Lower leg skin (tissue), 4 donors: ENCODE measurements around the gene SAMD3. TPM values are rescaled to one million over a fixed set of nuclear protein-coding genes. Genes with fewer than 3 reads are reported as not detected.
"Not testable (repeated sequence)": the region's sequence is repeated elsewhere in the genome, so short reads cannot be mapped to it uniquely, and the experiment has no call there.

ENCODE experiments used
- DNase-seq, 2 donors: peaks; one replicate each; pipeline ENCODE4 v3.0.0-alpha.2; 2019; ENCODE audit warnings: low spot score in 2 of 2
- H3K4me3 ChIP-seq: fragments of 200-600 bp; sonication (generic); 2 replicates; pipeline ENCODE4 v1.5.1; 2017; ENCODE audit warnings: mild to moderate bottlenecking, low read depth; ENCODE audit not compliant: poor library complexity, severe bottlenecking
- POLR2A ChIP-seq, 2 donors: fragments of 450-650 bp; IDR thresholded peaks; one replicate each; pipeline ENCODE4 v1.6.1; 2016 to 2017; ENCODE audit warnings: antibody characterized with exemption in 2 of 2, mild to moderate bottlenecking in 1 of 2, moderate library complexity in 1 of 2
- WGBS, 2 donors: methylation state at CpG; one replicate each; pipeline ENCODE4 v1.1.5; 2018; 5-methylcytosine and 5-hydroxymethylcytosine counted together
- intact Hi-C: fragments of 100-400 bp; cut with DNase I; formaldehyde crosslinking; loops from one replicate; pipeline ENCODE4 v1.15.0; 2023; ENCODE audit warnings: low total_unique reads
- total RNA-seq, 4 donors: library from RNA; depleted of rRNA; stranded (reverse); fragments of >200 nt; gene quantifications; one replicate each; pipeline ENCODE4 v1.1.0, GENCODE V29; 2016
- TF ChIP-seq, protein P1 (sequence below), 3 donors: fragments of 450-650 bp; IDR thresholded peaks; one replicate each; pipeline ENCODE4 v1.5.1; 2016; ENCODE audit warnings: antibody characterized with exemption in 3 of 3, mild to moderate bottlenecking in 3 of 3, moderate library complexity in 2 of 3

The SAMD3 gene
- total RNA-seq, 4 donors from 2014 or later: not detected

DNA sequence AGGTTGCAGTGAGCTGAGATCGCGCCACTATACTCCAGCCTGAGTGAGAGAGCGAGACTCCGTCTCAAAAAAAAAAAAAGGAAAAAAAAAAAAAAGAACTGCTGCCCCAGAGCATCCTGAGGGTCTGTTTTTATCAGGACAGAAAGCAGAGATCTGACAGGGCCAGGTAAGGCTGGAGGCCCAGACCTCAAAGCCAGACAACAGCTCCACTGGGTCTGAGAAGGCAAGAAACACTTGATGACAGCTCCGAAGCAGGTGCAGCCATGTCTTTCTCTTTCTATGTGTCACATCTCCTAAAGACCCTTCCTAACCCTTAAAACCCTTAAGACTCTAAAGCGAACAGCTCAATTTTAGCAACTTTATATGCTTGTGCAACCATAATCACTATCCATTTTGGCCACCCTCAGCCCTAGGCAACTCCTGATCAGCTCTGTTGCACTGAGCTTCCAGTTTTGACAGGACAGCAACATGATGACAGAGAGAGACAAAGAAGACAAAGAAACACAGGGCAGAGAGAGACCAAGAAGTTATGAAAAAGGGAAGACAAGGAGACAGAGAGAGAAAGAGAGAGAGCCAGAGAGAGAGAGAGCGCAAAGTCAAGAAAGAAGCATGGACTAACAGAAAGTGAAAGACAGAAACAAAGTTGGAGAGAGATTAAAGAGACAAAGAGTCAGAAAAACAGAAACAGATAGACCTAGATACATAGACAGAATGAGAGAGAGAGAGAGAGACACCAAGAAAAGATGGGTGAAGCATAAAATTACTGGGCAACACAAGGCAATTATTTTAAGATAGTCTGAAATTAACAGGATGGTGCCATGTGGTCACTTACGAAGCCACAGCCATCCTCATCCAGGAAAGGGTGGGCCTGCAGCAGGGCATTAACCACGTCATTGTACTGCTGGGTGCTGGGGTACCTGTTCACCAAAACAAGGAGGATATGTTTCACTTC is 39.2 kb downstream of the SAMD3 start:
- no peak for DNase-seq
- no peak overlapping the region for H3K4me3 ChIP-seq
- 88 to 93% methylated on average over 9 of the region's 9 CpGs for WGBS, 2 donors
- TF ChIP-seq, protein P1, sequence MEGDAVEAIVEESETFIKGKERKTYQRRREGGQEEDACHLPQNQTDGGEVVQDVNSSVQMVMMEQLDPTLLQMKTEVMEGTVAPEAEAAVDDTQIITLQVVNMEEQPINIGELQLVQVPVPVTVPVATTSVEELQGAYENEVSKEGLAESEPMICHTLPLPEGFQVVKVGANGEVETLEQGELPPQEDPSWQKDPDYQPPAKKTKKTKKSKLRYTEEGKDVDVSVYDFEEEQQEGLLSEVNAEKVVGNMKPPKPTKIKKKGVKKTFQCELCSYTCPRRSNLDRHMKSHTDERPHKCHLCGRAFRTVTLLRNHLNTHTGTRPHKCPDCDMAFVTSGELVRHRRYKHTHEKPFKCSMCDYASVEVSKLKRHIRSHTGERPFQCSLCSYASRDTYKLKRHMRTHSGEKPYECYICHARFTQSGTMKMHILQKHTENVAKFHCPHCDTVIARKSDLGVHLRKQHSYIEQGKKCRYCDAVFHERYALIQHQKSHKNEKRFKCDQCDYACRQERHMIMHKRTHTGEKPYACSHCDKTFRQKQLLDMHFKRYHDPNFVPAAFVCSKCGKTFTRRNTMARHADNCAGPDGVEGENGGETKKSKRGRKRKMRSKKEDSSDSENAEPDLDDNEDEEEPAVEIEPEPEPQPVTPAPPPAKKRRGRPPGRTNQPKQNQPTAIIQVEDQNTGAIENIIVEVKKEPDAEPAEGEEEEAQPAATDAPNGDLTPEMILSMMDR (IDR thresholded peaks at IDR 0.05): no peak
- no peak for TF ChIP-seq POLR2A (IDR thresholded peaks at IDR 0.05)
- intact Hi-C loops: no loop called here

DNA sequence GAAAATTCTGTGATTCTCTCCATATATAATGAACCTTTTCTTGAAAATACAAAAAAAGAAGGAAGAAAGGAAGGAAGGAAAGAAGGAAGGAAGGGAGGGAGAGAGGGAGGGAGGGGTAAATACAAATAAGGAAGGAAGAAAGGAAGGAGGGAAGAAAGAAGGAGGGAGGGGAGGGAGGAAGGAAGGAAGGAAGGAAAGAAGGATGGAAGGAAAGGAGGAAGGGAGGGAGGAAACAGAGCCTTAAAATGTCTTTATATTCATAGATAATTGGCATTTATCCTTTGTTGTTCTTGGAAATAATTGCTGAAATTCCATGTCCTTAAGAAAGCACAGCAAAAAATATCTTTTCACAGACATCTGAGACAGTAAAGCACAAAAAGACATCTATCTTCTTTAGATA is 40.3 kb downstream of the SAMD3 start:
- TF ChIP-seq, protein P1 (IDR thresholded peaks at IDR 0.05): no peak
- no peak for TF ChIP-seq POLR2A (IDR thresholded peaks at IDR 0.05)
- intact Hi-C loops: no loop called here
- H3K4me3 ChIP-seq: no peak overlapping the region
- DNase-seq: no peak

DNA sequence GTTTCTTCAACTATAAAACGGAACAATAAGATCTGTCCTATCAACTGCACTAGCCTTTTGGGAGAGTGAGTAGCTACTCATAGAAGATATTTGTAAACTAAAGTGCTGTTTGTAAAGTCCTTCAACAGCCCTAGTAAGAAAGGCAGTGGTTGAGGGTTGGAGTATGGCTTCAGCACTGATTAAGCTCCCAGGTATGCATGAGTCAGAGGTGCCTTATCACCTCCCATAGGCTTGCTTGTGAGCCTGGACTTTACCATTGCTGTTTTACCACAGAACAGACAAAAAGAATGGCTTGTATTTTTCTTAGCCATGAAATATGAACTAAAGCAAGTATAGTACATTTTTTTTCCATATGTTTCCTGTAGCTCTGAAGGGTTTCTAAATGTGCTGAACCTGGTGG is 44.1 kb downstream of the SAMD3 start:
- no peak overlapping the region for H3K4me3 ChIP-seq
- DNase-seq: no peak
- intact Hi-C loops: no loop called here
- no peak for TF ChIP-seq POLR2A (IDR thresholded peaks at IDR 0.05)
- TF ChIP-seq, protein P1 (IDR thresholded peaks at IDR 0.05): no peak
- 92 to 96% methylated on average over 1 of the region's 1 CpG for WGBS, 2 donors

DNA sequence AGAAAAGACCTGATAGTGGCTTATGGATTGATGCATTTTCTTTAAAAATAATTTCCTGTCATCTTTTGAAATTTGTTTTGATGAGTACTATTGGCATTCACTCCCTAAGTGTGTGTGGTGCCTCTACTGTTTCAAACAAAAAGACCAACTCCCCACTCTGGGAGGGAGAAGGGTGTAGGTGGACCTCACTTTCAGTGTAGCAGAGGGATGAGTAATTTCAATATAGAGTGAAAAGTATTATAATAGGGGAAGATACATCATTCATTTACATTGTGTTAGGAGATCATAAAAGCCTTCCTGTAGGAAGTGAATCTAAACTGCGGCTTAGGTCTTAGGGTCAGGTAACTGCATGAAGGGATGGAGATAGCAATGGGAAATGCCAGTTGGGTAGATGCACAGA is 46.4 kb downstream of the SAMD3 start:
- no peak overlapping the region for H3K4me3 ChIP-seq
- TF ChIP-seq, protein P1 (IDR thresholded peaks at IDR 0.05): no peak
- TF ChIP-seq POLR2A (IDR thresholded peaks at IDR 0.05): no peak
- DNase-seq: no peak
- intact Hi-C loops: no loop called here
- 88 to 94% methylated on average over 1 of the region's 1 CpG for WGBS, 2 donors

DNA sequence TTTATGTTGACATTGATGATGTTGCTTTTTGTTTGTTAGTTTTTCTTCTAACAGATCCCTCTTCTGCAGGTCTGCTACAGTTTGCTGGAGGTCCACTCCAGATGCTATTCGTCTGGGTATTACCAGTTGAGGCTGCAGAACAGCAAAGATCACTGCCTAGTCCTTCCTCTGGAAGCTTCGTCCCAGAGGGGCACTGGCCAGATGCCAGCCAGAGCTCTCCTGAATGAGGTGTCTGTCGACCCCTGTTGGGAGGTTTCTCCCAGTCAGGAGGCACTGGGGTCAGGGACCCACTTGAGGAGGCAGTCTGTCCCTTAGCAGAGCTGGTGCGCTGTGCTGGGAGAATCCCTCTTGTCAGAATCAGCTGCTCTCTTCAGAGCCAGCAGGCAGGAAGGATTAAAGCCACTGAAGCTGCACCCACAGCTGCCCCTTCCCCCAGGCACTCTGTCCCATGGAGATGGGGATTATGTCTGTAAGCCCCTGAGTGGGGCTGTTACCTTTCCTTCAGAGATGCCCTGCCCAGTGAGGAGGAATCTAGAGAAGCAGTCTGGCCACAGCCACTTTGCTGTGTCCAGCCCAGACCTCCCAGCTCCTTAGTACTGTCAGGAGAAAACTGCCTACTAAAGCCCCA is 49.3 kb downstream of the SAMD3 start:
- H3K4me3 ChIP-seq, intact Hi-C loops, DNase-seq: not testable (repeated sequence)
- WGBS, 2 donors: 83 to 94% methylated on average over 4 of the region's 4 CpGs

DNA sequence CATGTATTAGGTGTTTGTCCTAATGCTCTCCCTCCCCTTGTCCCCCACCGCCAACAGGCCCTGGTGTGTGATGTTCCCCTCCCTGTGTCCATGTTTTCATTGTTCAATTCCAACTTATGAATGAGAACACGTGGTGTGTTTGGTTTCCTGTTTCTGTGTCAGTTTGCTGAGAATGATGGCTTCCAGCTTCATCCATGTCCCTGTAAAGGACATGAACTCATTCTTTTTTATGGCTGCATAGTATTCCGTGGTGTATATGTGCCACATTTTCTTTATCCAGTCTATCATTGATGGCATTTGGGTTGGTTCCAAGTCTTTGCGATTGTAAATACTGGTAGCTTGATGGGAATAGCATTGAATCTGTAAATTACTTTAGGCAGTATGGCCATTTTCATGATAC is 52.6 kb downstream of the SAMD3 start:
- DNase-seq, H3K4me3 ChIP-seq, intact Hi-C loops: not testable (repeated sequence)
- 88 to 92% methylated on average over 4 of the region's 4 CpGs for WGBS, 2 donors
